ENCODE results near the gene PINLYP.

Gene PINLYP

DNA sequence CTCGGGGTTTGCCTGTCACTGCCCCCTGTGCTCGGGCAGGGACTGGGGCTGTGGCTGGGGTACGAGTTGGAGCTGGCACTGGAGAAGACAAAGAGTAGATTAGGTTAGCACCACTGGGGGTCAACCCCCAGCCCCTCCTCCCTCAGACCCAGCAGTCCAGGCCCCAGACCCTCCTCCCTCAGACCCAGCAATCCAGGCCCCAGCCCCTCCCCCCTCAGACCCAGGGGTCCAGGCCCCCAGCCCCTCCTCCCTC lies 23.5 kb upstream of the PINLYP start:
- Histone ChIP-seq H3K4me1 (ENCODE audit: control insufficient read depth in 1 of 2, insufficient read depth in 2 of 2, low read length in 2 of 2) (no peaks in the 10 kb centered on the region), H3K79me2 (ENCODE audit: control insufficient read depth, insufficient read depth, low read length, poor library complexity) (no peaks in the 10 kb centered on the region), H3K4me2 (ENCODE audit: low read length) (no peak overlapping the region), H2BK12ac (ENCODE audit: low read length) (no peak overlapping the region), H4K12ac (ENCODE audit: low read depth, low read length) (no peak overlapping the region), H3K14ac (ENCODE audit: low read length) (no peak overlapping the region), H3K9me3 (ENCODE audit: insufficient read depth, low read depth, low read length) (no peaks in the 10 kb centered on the region), H2BK120ac (ENCODE audit: insufficient read depth, low read length, poor library complexity) (no peak overlapping the region), H3K9ac (ENCODE audit: low read length) (no peak overlapping the region), H4K91ac (ENCODE audit: low read depth, low read length) (no peak overlapping the region), H3K79me1 (ENCODE audit: low read length) (no peaks in the 10 kb centered on the region), H2AK5ac (ENCODE audit: low read length) (no peak overlapping the region), H3K23ac (ENCODE audit: low read length) (no peak overlapping the region), H3K4me3 (ENCODE audit: low read depth, low read length) (no peak overlapping the region), H3K18ac (ENCODE audit: low read length) (no peak overlapping the region), H2BK5ac (ENCODE audit: low read depth, low read length, poor library complexity) (no peak overlapping the region), H3K4ac (ENCODE audit: low read depth, low read length) (no peak overlapping the region), H2AFZ (ENCODE audit: insufficient read depth, low read length, poor library complexity) (no peak overlapping the region), H3K36me3 (ENCODE audit: control insufficient read depth in 1 of 2, insufficient read depth in 2 of 2, low read length in 2 of 2) (peaks cover 43 to 57% of the 10 kb centered on the region in 2 experiments), H3K27me3 (ENCODE audit: insufficient read depth, low read length) (no peaks in the 10 kb centered on the region), H4K8ac (ENCODE audit: low read depth, low read length) (no peak overlapping the region), H3K27ac (ENCODE audit: low read depth, low read length) (no peak overlapping the region)
- no peak for DNase-seq
- no CpG with 5 or more reads among the region's 3 CpGs for WGBS (ENCODE audit: extremely low coverage, insufficient coverage, insufficient read length)

DNA sequence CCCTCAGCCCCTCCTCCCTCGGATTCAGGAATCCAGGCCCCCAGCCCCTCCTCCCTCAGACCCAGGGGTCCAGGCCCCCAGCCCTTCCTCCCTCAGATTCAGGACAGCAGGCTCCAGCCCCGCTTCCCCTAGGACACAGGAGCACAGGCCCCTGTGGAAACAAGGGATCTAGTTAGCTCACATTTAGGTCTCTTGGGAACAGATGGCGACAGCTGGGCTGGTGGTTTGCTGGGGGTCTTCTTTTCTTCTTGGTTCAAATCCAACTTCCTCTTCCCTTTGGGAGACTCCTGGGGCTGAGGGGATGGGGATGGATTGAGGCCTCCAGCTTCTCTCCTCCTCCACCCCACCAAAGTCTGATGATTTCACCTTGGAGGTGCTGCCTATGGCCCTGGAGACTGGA lies 23.0 kb upstream of the PINLYP start:
- no peak overlapping the region for H3K27ac ChIP-seq (ENCODE audit: low read depth, low read length)
- H3K9ac ChIP-seq (ENCODE audit: low read length) = no peak overlapping the region
- DNase-seq = no peak
- H3K4ac ChIP-seq (ENCODE audit: low read depth, low read length) = no peak overlapping the region
- no peak overlapping the region for H2AFZ ChIP-seq (ENCODE audit: insufficient read depth, low read length, poor library complexity)
- no peaks in the 10 kb centered on the region for H3K4me1 ChIP-seq (ENCODE audit: control insufficient read depth in 1 of 2, insufficient read depth in 2 of 2, low read length in 2 of 2)
- H3K27me3 ChIP-seq (ENCODE audit: insufficient read depth, low read length) = no peaks in the 10 kb centered on the region
- no peak overlapping the region for H4K12ac ChIP-seq (ENCODE audit: low read depth, low read length)
- H3K79me2 ChIP-seq (ENCODE audit: control insufficient read depth, insufficient read depth, low read length, poor library complexity) = no peaks in the 10 kb centered on the region
- no peak overlapping the region for H2BK5ac ChIP-seq (ENCODE audit: low read depth, low read length, poor library complexity)
- no peak overlapping the region for H3K4me3 ChIP-seq (ENCODE audit: low read depth, low read length)
- H4K8ac ChIP-seq (ENCODE audit: low read depth, low read length) = no peak overlapping the region
- no peaks in the 10 kb centered on the region for H3K79me1 ChIP-seq (ENCODE audit: low read length)
- no CpG with 5 or more reads among the region's 3 CpGs for WGBS (ENCODE audit: extremely low coverage, insufficient coverage, insufficient read length)
- no peak overlapping the region for H3K23ac ChIP-seq (ENCODE audit: low read length)
- peaks cover 43 to 56% of the 10 kb centered on the region in 2 experiments for H3K36me3 ChIP-seq (ENCODE audit: control insufficient read depth in 1 of 2, insufficient read depth in 2 of 2, low read length in 2 of 2)
- H2BK12ac ChIP-seq (ENCODE audit: low read length) = no peak overlapping the region
- no peak overlapping the region for H3K14ac ChIP-seq (ENCODE audit: low read length)
- H2BK120ac ChIP-seq (ENCODE audit: insufficient read depth, low read length, poor library complexity) = no peak overlapping the region
- H3K9me3 ChIP-seq (ENCODE audit: insufficient read depth, low read depth, low read length) = no peaks in the 10 kb centered on the region
- no peak overlapping the region for H3K4me2 ChIP-seq (ENCODE audit: low read length)
- no peak overlapping the region for H4K91ac ChIP-seq (ENCODE audit: low read depth, low read length)
- H3K18ac ChIP-seq (ENCODE audit: low read length) = no peak overlapping the region
- H2AK5ac ChIP-seq (ENCODE audit: low read length) = no peak overlapping the region

DNA sequence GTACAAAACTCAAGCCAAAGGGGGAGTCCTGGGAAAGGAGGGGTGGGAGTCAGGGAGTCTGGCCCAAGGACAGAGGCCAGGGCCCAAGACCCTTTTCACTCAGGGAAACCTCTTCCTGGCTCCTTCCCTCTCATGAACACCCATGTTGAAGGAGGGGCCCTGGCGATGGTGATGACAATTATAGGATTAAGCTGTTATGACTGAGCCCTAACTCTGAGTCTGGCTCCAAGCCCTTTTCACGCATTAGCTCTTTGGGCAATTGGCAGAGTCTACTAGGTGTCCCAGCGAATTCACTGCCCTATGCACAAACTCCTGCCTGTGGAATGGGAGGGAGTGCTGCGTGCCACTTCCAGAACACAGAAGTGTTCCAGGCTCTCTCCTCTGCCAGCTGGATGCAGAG lies 21.9 kb upstream of the PINLYP start:
- no peak overlapping the region for H2AFZ ChIP-seq (ENCODE audit: insufficient read depth, low read length, poor library complexity)
- H3K36me3 ChIP-seq (ENCODE audit: control insufficient read depth in 1 of 2, insufficient read depth in 2 of 2, low read length in 2 of 2) = peaks cover 45 to 58% of the 10 kb centered on the region in 2 experiments
- H3K14ac ChIP-seq (ENCODE audit: low read length) = no peak overlapping the region
- no peak overlapping the region for H3K23ac ChIP-seq (ENCODE audit: low read length)
- H2BK12ac ChIP-seq (ENCODE audit: low read length) = no peak overlapping the region
- no peak overlapping the region for H2BK120ac ChIP-seq (ENCODE audit: insufficient read depth, low read length, poor library complexity)
- H3K27ac ChIP-seq (ENCODE audit: low read depth, low read length) = no peak overlapping the region
- H3K4me2 ChIP-seq (ENCODE audit: low read length) = no peak overlapping the region
- DNase-seq = no peak
- no peaks in the 10 kb centered on the region for H3K4me1 ChIP-seq (ENCODE audit: control insufficient read depth in 1 of 2, insufficient read depth in 2 of 2, low read length in 2 of 2)
- no peaks in the 10 kb centered on the region for H3K79me2 ChIP-seq (ENCODE audit: control insufficient read depth, insufficient read depth, low read length, poor library complexity)
- no peak overlapping the region for H3K4me3 ChIP-seq (ENCODE audit: low read depth, low read length)
- H4K91ac ChIP-seq (ENCODE audit: low read depth, low read length) = no peak overlapping the region
- no peak overlapping the region for H3K4ac ChIP-seq (ENCODE audit: low read depth, low read length)
- no peaks in the 10 kb centered on the region for H3K9me3 ChIP-seq (ENCODE audit: insufficient read depth, low read depth, low read length)
- H2BK5ac ChIP-seq (ENCODE audit: low read depth, low read length, poor library complexity) = no peak overlapping the region
- no CpG with 5 or more reads among the region's 4 CpGs for WGBS (ENCODE audit: extremely low coverage, insufficient coverage, insufficient read length)
- H3K18ac ChIP-seq (ENCODE audit: low read length) = no peak overlapping the region
- H4K12ac ChIP-seq (ENCODE audit: low read depth, low read length) = no peak overlapping the region
- H3K9ac ChIP-seq (ENCODE audit: low read length) = no peak overlapping the region
- H3K79me1 ChIP-seq (ENCODE audit: low read length) = no peaks in the 10 kb centered on the region
- no peak overlapping the region for H2AK5ac ChIP-seq (ENCODE audit: low read length)
- no peaks in the 10 kb centered on the region for H3K27me3 ChIP-seq (ENCODE audit: insufficient read depth, low read length)
- no peak overlapping the region for H4K8ac ChIP-seq (ENCODE audit: low read depth, low read length)

DNA sequence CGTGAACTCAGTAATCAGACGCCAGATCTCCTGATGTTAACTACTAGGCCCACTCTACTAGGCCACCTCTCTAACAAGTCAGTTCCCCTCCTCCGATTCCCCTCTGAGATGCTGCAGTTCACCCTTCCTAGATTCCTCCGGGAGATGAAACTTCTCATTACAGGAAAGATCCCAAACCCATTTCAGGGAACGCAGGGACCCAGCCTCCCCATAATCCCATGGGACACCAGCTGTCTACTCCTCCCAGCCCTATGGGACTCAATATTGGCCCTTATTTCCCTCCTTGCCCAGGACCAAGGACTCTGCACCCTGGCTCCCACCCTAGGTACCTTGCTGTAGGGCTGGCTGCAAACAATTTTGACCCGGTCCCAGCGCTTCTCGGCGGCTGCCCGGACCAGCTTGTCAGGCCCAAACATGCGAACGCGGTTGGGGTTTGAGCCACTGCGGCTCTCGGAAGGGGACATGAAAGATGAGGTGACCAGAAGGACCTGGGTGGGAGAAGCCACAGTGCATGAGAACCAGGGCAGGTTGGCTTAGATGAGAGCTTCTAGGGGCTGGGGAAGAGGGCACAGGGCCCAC lies 21.2 kb upstream of the PINLYP start:
- H3K14ac ChIP-seq (ENCODE audit: low read length) = no peak overlapping the region
- no peak overlapping the region for H4K8ac ChIP-seq (ENCODE audit: low read depth, low read length)
- H3K4me2 ChIP-seq (ENCODE audit: low read length) = no peak overlapping the region
- H2AFZ ChIP-seq (ENCODE audit: insufficient read depth, low read length, poor library complexity) = no peak overlapping the region
- no peak overlapping the region for H3K23ac ChIP-seq (ENCODE audit: low read length)
- no peaks in the 10 kb centered on the region for H3K27me3 ChIP-seq (ENCODE audit: insufficient read depth, low read length)
- no peak overlapping the region for H3K27ac ChIP-seq (ENCODE audit: low read depth, low read length)
- no peaks in the 10 kb centered on the region for H3K79me2 ChIP-seq (ENCODE audit: control insufficient read depth, insufficient read depth, low read length, poor library complexity)
- H3K4ac ChIP-seq (ENCODE audit: low read depth, low read length) = no peak overlapping the region
- H4K91ac ChIP-seq (ENCODE audit: low read depth, low read length) = no peak overlapping the region
- no peak overlapping the region for H2BK5ac ChIP-seq (ENCODE audit: low read depth, low read length, poor library complexity)
- H3K9ac ChIP-seq (ENCODE audit: low read length) = no peak overlapping the region
- no peak overlapping the region for H4K12ac ChIP-seq (ENCODE audit: low read depth, low read length)
- H2BK12ac ChIP-seq (ENCODE audit: low read length) = no peak overlapping the region
- H3K79me1 ChIP-seq (ENCODE audit: low read length) = no peaks in the 10 kb centered on the region
- no peak overlapping the region for H2BK120ac ChIP-seq (ENCODE audit: insufficient read depth, low read length, poor library complexity)
- no peaks in the 10 kb centered on the region for H3K9me3 ChIP-seq (ENCODE audit: insufficient read depth, low read depth, low read length)
- WGBS (ENCODE audit: extremely low coverage, insufficient coverage, insufficient read length) = no CpG with 5 or more reads among the region's 15 CpGs
- H3K4me3 ChIP-seq (ENCODE audit: low read depth, low read length) = no peak overlapping the region
- DNase-seq = no peak
- no peaks in the 10 kb centered on the region for H3K4me1 ChIP-seq (ENCODE audit: control insufficient read depth in 1 of 2, insufficient read depth in 2 of 2, low read length in 2 of 2)
- H3K18ac ChIP-seq (ENCODE audit: low read length) = no peak overlapping the region
- H2AK5ac ChIP-seq (ENCODE audit: low read length) = no peak overlapping the region
- peaks cover 45 to 56% of the 10 kb centered on the region in 2 experiments for H3K36me3 ChIP-seq (ENCODE audit: control insufficient read depth in 1 of 2, insufficient read depth in 2 of 2, low read length in 2 of 2)

Measured in trophoblast cell (in vitro differentiated cells and primary cell).